Nucleus accumbens (tissue), 56 donors: Measurements from ENCODE around the gene SLC22A4.

ENCODE experiments used
- DNase-seq, 56 donors: peaks; one replicate each; lab custom pipeline; 2025; lab: John Stamatoyannopoulos, UW

The SLC22A4 gene

DNA sequence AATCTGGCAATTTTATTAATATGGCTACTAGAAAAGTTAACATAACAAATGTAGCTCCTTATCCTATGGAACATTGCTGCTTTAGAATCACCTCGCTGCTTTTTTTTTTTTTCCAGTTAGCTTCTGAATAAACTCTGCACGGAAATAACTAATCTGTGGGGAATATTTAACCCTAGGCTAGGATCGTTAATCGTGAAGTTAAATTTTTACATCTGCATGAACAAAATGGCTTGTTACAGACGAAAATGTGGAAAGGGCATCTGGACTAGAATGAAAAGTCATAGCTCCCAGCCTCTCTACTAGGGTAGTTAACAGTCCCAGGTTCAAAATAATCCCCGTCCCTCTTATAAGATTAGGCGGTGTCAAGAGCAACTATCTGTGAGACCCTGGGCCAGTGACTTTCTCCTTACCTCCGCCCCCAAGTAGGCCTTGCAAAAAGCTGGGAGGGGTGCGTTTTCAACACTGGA is 74.8 kb downstream of the SLC22A4 start:
- no peak for DNase-seq

DNA sequence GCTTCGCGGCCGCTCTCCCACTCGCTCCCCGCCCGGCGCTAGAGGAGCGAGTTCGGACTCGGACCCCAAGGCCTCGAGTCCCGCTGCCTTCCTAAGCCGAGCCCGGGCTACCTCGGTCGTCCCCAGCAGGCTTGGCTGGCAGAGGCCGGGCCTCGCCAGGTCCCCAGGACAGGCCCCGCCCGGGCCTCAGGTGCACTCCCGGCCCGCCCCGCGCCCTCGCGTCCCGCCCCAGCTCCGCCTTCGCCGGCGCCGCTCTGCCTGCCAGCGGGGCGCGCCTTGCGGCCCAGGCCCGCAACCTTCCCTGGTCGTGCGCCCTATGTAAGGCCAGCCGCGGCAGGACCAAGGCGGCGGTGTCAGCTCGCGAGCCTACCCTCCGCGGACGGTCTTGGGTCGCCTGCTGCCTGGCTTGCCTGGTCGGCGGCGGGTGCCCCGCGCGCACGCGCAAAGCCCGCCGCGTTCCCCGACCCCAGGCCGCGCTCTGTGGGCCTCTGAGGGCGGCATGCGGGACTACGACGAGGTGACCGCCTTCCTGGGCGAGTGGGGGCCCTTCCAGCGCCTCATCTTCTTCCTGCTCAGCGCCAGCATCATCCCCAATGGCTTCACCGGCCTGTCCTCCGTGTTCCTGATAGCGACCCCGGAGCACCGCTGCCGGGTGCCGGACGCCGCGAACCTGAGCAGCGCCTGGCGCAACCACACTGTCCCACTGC is 75.4 kb downstream of the SLC22A4 start, which contains the start of gene SLC22A5:
SLC22A5 (plus strand) TSS at position 237 of the 707 bp plus-strand sequence; CDS start at position 500, 263 bp downstream.
- peak in 38 of 56 donors; percentile 23 to 83 (median 56) for DNase-seq

DNA sequence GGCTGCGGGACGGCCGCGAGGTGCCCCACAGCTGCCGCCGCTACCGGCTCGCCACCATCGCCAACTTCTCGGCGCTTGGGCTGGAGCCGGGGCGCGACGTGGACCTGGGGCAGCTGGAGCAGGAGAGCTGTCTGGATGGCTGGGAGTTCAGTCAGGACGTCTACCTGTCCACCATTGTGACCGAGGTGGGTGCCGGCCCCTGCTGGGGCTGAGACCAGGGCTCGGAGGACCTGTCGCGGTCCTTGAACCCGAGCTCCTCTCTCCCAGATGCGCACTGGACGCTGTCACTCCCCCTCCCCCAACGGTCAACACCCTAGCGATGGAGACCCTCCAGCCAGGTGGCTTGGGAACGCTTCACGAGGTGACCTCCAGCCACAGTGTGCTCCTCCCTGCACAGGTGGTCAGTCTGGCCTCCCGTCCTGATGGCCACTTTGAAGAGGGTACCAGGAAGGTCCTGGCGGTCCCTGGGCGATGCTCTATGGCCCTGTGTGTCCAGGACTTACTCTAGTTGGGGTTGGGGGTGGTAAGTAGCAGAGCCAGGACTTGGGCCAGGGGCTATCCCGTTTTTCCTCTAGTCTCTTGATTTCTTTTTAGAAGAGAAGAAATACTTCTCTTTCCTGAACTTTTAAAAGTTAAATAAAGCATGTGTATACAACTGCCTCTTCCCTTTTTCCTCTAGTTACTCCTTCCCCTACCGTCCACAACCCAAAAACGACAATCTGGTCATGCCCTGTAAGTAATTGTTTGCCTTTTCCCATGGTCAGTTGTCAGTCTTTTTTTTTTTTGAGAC is 76.2 kb downstream of the SLC22A4 start:
- DNase-seq = no peak

DNA sequence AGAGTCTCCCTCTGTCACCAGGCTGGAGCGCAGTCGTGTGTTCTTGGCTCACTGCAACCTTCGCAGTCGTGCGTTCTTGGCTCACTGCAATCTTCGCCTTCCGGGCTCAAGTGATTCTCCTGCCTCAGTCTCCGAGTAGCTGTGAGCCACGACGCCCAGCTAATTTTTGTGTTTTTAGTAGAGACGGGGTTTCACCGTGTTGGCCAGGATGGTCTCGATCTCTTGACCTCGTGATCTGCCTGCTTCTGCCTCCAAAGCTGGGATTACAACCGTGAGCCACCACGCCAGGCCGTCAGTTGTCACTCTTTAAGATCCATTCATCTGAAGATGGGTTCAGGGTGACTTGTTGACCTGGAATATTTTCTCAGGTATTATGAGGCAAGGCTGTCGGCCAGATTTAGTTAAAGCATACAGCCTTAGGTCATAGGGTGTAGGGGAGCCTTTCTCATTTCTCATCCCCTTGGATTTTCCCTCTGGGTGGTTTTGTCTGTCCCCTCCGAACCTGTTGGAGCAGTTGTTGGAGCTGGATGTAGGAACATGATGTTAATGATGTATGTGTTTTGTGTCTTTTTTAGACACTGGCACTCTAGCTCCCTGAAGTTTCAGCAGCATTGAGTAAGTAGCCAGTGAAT is 76.9 kb downstream of the SLC22A4 start:
- peak in 1 of 56 donors; percentile 24 for DNase-seq

DNA sequence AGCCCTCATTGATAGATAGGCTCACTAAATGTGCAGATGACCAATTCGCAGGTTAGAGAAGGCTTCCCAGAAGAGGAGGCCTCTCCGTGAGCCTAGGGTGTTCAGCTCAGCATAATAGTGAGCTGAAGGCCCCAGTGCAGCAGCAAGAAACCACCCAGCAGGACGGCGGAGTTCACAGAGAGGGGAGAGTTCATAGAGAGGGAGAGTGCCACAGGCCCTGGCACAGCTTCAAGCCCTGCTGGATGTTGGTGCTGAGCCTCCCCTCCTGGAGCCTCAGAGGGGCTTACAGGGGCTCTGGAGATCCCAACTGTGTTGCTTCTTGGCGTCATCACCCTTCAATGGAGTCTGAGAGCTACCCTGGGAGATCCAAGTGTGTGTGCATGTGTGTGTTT is 77.4 kb downstream of the SLC22A4 start:
- DNase-seq = no peak

DNA sequence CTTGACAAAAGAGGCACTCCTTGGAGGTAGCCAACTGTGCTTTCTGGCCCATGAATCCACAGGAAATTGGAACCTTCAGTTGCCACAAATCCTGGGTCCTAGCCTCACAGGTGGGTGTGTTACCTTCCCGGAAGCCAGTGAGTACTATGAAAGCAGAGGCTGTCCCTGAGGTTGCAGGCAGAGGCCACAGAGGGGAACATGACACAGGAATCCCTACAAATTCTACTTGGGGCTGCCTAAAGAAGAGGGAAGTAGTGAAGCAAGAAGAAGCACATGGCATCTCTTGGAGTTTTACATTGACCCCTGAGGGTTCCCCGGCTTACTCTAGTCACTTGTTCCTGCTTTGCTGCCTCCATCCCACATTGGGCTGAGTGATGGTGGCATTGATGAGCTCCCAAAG is 77.9 kb downstream of the SLC22A4 start:
- DNase-seq = no peak

DNA sequence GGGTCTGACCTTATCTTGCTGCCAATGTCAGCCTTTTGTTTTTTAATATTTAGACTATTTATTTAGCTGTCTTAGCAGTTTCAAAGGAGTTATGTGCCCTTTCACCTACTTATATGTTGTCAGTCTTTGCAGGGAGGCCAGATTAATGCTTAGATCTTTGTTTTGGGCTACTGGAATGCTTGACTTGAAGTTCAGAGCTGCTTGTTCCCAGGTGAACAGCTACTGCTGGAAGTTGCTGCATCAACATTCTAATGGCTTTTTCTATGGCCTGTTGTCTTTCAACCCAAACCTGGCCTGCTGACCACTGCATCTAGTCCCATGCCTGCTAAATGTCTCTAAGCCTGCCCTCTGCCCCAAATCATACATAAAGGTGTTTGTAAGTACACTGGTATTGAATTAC is 78.3 kb downstream of the SLC22A4 start:
- DNase-seq = no peak

DNA sequence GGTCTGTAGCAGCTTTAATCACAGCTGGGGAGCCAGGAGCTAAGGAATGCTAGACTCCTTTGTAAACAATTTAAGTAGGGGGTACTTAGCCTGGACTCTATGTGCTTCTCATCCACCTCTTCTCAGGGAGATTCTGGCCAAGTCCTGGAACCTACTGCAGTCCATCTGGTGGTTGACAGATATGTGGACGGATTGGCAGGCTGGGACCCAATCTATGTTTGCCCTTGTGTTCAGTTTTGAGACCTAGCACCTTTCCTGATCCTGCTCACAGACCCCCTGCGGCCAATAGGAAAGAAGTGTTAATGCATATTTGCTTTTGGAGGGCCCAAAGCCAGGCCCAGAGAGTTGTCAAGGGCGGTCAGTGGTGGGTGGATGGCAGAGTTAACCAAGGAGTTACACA is 81.8 kb downstream of the SLC22A4 start:
- DNase-seq = no peak

DNA sequence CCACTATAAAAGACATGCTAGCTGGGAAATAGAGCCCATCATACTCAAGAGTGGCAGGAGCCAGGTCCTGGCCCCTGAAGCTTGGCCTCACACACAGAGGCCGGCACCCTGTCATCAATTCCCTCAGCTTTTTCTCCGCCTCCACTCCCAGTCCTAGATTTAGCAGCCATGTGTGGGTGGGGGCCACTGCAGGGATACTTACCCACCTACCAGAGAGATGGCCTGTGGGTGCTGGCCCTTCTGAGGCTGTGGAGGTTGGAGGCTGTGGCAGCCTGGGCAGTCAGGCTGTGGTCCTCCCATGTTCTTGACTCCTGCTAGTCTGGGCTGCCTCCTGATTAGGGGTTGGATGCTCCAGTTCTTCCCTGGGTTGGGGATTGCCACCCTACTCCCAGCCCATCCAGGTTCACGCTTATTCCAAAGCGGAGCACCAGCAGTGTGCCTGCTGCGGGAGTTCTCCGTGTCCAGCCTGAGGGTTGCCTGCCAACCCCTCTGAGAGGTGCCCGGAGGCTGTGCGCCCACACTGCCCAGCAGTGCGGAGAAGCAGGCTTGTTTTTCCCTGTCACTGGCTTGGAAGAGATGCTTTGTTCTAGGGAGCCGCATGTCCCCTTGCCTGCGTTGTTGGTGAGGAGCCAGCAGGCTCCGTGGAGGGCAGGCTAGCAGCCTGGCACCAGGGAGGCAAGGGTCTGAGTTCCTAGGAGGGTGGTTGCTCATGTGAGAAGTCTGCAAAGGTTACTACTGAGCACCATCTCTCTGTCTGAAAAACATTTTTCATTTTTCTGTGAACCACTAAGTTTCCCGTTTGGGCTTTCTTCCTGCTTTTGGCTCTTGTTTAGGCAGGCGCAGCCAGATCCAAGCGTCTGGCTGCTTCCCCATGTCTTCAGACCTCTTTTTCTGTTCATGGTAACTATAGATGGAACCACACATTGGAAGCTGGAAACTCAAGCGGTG is 82.8 kb downstream of the SLC22A4 start:
- peak in 45 of 56 donors; percentile 9 to 76 (median 45) for DNase-seq

DNA sequence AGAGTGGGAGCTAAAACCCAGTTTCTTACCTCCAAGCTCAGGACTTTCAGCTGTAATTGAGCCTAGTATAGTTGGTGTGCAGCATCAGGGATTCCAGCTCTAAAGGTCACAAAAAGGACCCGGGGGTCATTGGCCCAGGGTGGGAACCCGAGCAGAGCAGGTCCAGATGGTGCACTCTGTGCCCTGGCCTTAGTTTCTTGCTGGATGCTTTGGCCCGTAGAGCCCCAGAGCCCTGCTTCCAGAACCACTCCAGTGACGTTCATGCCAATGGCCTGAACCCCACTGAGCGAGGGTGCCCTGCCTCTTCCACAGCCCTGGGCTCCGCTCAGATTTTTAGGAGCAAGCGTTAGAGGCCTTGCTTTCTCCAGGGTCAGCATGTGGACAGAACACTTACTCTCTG is 83.5 kb downstream of the SLC22A4 start:
- DNase-seq = no peak

DNA sequence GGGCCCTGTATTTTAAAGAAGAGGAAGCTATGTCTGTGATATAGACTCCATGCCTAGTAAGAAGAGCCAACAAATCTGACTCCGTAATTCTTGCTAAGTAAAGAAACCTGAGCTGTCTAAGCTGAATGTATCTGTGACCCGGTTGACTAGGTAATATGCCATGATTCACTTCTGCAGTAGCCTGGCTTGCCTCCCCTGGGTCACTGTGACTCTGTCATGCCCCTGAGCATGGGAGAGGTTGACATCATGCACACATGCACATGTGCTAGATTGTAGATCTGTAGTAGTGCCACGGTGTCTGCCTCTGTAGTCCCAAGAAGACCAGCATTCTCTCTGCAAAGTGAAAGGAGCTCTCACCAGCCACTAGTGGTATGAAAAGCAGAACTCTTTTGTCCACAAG is 84.4 kb downstream of the SLC22A4 start:
- DNase-seq = no peak

DNA sequence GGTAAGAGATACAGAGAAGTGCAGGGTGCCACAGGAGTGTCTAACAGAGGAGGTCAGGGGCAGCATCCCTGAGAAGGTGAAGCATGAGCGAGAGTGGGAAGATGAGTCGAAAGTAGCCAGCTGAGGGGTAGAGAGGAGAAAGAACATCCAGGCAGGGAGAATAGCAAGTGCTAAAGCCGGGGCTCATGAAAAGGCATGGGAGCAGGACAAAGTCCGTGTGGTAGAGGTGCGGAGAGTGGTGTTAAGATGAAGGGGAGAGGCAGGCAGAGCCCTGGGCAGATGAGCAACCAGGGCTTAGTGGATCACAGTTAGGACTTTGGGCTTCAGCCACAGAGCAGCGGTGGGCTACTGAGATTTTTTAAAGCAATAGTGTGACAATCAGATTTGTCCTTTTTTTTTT is 85.9 kb downstream of the SLC22A4 start:
- no peak for DNase-seq

DNA sequence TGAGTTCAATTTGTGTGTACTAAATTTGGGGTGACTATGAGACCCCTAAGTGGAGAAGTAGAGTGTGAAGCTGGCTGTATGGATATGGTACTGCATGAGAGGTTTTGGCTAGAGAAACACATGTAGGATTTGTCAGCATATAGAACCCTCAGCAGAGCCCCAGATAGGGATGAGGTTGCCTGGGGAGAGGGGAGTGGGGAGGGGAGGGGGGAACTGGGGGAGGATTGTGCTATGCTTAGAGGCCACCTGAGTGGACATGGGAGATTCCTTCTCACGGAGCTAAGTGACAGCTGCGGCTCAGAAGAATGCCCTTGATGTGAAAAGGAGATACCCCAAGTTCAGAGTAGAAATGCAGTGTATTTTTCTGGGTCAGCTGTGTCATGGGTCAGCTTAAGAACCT is 86.5 kb downstream of the SLC22A4 start:
- DNase-seq = no peak

DNA sequence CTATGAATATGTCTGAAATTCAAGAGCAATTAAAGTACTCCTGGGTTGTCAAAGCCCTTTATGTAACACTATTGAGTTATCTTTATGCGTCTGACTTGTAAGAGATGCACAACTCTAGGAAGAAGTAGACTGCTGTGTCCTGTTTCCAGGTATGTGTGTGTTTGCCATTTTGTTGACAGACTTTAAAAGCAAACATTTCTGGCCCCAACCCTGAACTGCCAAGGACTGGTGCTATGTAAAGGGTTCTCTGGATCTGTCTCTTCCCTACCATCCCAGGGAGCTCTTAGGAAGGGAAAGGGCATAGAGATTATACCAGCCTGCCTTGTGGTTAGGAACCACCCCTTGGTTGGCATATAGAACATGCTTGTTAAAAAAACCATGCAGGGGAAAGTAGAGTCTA is 87.4 kb downstream of the SLC22A4 start:
- DNase-seq = no peak

DNA sequence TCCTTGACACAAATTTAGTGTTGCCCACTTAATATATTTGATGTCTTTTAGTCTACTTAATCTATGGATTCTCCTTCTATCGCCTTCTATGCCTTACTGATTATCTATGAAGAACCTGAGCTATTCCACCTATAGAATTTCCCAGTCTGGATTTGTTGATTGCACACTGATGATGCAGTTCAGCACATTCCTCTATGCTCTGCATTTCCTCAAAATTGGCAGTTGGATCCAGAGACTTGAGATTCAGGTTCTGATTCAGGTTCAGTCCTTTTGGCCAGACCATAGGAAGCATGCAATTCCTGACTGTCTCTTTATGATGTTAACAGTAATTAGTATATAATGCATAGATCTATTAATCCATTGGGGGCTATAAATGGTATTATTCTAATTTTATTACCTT is 89.1 kb downstream of the SLC22A4 start:
- no peak for DNase-seq

DNA sequence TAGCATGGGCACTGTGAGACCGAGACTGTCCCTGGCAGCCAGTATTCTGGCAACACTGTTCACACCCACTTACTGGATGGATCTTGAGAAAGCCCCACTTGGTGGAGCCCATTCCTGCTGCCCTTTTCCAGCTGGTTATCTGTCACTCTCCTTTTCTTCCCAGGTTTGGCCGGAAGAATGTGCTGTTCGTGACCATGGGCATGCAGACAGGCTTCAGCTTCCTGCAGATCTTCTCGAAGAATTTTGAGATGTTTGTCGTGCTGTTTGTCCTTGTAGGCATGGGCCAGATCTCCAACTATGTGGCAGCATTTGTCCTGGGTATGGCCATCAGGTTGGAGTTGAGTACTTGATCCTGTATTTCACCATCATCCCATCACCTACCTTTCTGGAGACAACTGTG is 89.8 kb downstream of the SLC22A4 start:
- DNase-seq = no peak

DNA sequence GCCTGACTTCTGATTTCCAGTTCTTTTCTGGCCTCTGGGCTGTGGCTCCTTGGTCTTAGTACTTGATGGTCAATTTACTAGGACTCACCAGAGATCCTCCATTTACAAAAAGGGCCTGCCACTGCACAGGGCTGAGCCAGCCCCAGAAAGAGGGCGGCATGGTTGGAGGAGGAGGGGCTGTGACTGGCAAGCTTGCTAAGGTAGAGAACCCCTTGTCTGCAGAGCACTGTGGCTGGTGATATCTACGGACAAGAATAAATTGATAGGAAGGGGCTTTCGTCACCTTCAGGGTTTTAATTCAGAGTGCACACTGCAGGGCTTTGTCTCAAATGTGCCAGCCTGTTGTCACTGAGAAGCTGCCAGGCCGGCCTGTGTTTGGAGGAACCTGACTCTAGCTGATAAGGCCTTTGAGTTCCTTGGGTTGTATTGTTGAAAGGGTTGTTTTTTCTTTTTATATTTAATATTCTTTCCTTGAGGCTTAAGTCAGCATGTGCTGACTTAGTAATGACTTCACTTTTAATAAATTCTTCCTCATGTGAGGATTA is 90.4 kb downstream of the SLC22A4 start:
- no peak for DNase-seq

DNA sequence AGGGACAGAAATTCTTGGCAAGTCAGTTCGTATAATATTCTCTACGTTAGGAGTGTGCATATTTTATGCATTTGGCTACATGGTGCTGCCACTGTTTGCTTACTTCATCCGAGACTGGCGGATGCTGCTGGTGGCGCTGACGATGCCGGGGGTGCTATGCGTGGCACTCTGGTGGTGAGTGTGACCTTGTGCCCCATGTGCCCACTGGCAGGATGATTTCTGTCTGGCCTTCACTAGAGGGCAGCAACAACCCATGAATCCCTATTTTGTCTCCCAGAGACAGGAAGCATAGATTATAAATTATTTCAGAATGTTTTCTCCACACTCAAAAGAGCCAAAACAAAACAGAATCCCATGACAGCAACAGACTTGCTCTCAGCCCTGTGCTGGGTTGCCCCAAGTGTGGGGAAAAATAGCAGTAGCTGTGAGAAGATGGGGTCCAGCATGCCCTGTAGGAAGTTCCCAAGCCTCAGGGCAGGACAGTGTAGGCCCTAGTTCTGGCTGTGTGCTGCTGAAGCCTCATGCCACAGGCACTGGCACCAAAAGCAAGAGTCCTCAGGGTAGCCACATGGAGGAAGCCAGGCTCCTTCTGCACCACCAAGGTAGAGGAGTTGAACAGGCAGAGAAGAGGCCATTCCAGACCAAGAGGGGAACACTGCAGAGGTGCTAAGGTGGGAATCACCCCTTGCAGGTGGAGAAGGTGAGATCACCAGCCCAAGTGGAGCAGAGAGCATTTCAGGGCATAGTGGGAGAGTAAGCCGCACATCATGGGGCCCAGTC is 91.3 kb downstream of the SLC22A4 start:
- DNase-seq = peak in 41 of 56 donors; percentile 21 to 73 (median 45)

DNA sequence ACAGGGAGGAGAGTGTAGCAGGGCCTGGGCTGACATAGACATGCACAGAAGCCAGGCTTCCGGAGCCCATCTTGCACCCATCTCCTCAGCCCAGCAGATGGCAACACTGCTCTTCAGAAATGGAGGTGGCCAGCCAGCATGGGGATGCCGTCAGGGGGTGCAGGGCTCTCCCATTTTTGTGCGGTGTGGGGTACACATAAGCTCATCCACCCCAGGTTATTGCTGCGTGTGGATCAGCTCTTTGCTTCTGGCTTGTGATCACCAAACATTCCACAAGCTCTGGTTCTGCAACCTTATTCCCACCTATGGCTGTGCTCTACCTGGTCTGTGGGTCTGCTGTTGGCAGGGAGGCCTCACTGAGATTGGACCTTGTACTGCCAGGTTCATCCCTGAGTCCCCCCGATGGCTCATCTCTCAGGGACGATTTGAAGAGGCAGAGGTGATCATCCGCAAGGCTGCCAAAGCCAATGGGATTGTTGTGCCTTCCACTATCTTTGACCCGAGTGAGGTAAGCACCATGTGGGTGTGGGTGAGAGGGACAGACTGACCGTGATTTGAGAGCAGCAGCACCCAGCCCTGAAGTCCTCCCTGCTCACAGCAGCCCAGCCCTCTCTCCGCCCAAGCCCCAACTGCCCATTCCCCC is 92.6 kb downstream of the SLC22A4 start:
- peak in 46 of 56 donors; percentile 18 to 81 (median 52) for DNase-seq
